ENCODE results near the gene FEV. TPM values are rescaled to one million over a fixed set of nuclear protein-coding genes. Genes with fewer than 3 reads are reported as not detected.

Gene FEV
- total RNA-seq, 1 donor from 2014 or later, result not detected

GRCh38 chr2:218993345-218994315 lies 8.6 kb upstream of the FEV start, which contains the start of gene CRYBA2:
Gene CRYBA2 (minus strand): TSS chr2:218993422. CDS start chr2:218993176, 246 bp downstream.
- DNase-seq (ENCODE audit: extremely low read depth, low read depth, low spot score), result no peak

- no peak for DNase-seq (ENCODE audit: extremely low read depth, low read depth, low spot score)
Observed at GRCh38 chr2:218992703-218993344, 7.8 kb upstream of the FEV start.

DNA sequence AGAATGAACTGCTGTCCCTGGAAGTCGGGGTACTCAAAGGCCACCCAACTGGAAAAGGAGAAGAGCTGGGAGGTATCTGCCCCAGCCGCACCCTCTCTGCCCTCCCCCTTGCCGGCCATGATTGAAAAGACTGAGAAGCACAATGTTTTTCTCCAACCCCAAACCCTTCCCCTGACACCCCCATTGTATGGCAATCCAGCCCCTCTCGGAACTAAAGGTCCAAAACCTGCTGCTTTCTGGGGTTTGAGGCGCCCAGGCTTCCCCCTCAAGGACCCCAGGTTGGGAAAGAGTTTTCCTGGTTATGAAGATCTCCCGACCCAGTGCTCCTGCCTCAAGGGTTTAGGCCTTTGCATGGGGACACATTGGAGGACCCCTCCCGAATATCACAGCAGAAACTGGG lies 7.2 kb upstream of the FEV start:
- DNase-seq (ENCODE audit: extremely low read depth, low read depth, low spot score), result no peak

DNA sequence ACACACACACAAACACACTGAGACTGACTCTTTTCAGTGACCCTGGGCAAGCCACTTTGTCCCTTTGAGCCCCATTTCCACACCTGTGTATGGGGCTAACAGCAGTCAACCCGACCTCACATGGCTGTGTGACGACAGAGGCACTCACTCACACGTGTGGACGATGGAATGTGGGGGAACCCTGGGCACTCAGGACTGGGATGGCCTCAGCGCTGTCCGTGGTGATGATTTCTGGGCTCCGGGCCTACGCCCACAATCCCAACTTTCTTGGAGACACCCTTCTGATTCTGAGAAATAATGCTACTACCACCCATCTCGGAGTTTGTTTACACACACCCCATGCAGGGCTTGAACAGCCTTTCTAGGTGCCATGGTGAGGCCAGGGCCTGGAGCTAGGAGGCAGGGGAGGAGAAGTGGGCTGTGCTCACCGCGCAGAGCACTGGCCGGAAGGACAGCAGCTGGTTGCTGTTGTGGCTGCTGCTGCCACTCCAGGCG lies 6.7 kb upstream of the FEV start:
- no peak for DNase-seq (ENCODE audit: extremely low read depth, low read depth, low spot score)

GRCh38 chr2:218990612-218991011 lies 5.6 kb upstream of the FEV start:
- DNase-seq (ENCODE audit: extremely low read depth, low read depth, low spot score), result no peak

DNA sequence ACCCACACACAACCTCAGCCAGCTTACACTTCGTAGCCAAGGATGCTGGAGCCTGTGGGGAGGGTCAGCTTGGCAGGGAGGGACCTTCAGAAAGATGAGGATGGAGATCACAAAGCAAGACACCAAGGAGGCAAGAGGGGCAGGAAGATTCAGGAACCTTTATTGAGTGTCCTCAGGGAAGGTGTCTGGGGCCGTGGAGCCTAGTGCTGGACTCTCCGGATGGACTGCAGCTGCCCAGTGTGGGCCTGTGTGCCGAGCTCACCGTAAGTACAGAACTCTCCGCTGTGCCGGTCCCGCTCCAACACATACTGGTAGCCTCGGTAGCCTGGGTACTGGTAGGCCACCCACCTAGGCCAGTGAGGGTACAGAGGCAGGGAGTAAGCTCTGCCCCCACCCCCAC lies 5.1 kb upstream of the FEV start:
- DNase-seq (ENCODE audit: extremely low read depth, low read depth, low spot score), result no peak

- DNase-seq (ENCODE audit: extremely low read depth, low read depth, low spot score), result no peak
Observed at GRCh38 chr2:218988650-218989049, 3.7 kb upstream of the FEV start.

DNA sequence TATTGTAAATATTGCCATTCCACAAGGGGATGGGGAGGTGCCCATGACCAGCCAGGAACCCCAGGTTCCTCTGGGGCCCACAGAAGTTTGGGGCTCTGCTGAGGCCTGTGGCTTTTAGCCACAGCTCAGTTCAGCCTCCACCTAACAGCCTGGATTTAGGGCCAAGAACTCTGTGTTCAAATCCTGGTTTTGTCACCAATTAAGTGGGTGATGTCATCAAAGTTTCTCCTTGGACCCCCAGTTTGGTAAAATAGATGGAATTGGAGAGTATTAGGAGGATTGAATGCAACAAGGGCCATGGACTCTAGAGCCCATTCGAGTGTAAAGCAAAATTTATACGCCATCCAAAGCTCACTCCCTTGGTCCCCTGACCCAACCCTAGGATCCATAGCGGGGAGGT lies 3.2 kb upstream of the FEV start:
- DNase-seq (ENCODE audit: extremely low read depth, low read depth, low spot score), result no peak

GRCh38 chr2:218986148-218986761 lies 1.3 kb upstream of the FEV start:
- DNase-seq (ENCODE audit: extremely low read depth, low read depth, low spot score), result no peak

- no peak for DNase-seq (ENCODE audit: extremely low read depth, low read depth, low spot score)
Observed at GRCh38 chr2:218985325-218986091, 524 bp upstream of the FEV start.

- DNase-seq (ENCODE audit: extremely low read depth, low read depth, low spot score), result peak; percentile 44
Observed at GRCh38 chr2:218984239-218985020, 554 bp downstream of the FEV start.

- DNase-seq (ENCODE audit: extremely low read depth, low read depth, low spot score), result no peak
Observed at GRCh38 chr2:218983934-218984238, 1.1 kb downstream of the FEV start.

- no peak for DNase-seq (ENCODE audit: extremely low read depth, low read depth, low spot score)
Observed at GRCh38 chr2:218983263-218983933, 1.6 kb downstream of the FEV start.

GRCh38 chr2:218982586-218983262 lies 2.3 kb downstream of the FEV start:
- DNase-seq (ENCODE audit: extremely low read depth, low read depth, low spot score), result no peak

DNA sequence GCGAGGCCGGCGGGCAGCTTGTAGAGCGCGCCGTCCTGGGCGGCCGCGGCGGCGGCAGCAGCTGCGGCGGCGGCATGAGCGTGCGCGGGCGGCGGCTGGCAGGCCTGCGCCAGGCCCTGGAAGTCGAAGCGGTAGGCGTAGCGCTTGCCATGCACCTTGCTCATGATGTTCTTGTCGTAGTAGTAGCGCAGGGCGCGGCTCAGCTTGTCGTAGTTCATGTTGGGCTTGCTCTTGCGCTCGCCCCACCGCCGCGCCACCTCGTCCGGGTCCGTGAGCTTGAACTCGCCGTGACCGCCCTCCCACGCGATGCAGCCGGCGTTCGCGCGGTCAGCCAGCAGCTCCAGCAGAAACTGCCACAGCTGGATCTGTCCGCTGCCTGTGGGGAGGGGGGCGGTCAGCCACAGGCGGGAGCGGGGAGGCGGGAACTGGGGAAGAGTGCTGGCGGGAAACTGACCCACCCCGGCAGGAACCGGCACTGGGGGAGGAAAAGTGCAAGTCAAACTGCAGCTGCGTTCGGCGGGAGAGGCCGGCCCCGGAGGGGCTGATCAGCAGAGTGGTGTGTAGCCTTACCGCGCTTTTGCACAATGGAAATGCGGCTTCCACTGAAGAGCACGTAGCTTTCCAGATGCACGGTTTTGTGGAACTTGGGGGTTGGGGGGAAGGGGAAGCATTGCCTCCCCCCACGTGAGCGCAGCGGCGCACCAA lies 3.0 kb downstream of the FEV start:
- no peak for DNase-seq (ENCODE audit: extremely low read depth, low read depth, low spot score)

- DNase-seq (ENCODE audit: extremely low read depth, low read depth, low spot score), result no peak
Observed at GRCh38 chr2:218981390-218981880, 3.5 kb downstream of the FEV start.

- DNase-seq (ENCODE audit: extremely low read depth, low read depth, low spot score), result no peak
Observed at GRCh38 chr2:218980735-218981389, 4.1 kb downstream of the FEV start.

Data from glomerular endothelial cell (primary cell).